A673 (cell line): ENCODE measurements around the gene HDDC3. TPM values are rescaled to one million over a fixed set of nuclear protein-coding genes. Genes with fewer than 3 reads are reported as not detected.
A peak's percentile ranks its signal among the peaks of the same experiment; 100 is the strongest.

Experiments used
- BruUV-seq: library from RNA; stranded (reverse); fragments of 400-500 nt; replicated peaks from 2 replicates; lab custom pipeline; 2021; lab: Mats Ljungman, UMichigan
- CTCF ChIA-PET: fragments of 300-600 bp; sonication (Branson Sonifier 250); formaldehyde crosslinking; loops from one replicate; lab custom pipeline; 2022; ENCODE audit warnings: antibody characterized with exemption; lab: Charles Lee
- POLR2A ChIA-PET: fragments of 300-600 bp; sonication (Branson Sonifier 250); formaldehyde crosslinking; loops from one replicate; lab custom pipeline; 2022; ENCODE audit warnings: antibody characterized with exemption; ENCODE audit not compliant: low non-redundant PET; lab: Charles Lee
- DNase-seq: peaks from one replicate; pipeline ENCODE4 v3.0.0-alpha.2; 2015; ENCODE audit warnings: low spot score
- H3K27ac ChIP-seq: fragments of 200-600 bp; sonication (generic); 2 replicates; pipeline ENCODE4 v1.5.1; 2016; ENCODE audit warnings: mixed run types, low read depth, mild to moderate bottlenecking, mixed read lengths, antibody characterized with exemption, low read length; ENCODE audit not compliant: poor library complexity, severe bottlenecking
- H3K27me3 ChIP-seq: fragments of 200-600 bp; sonication (generic); replicated peaks from 2 replicates; pipeline ENCODE4 v1.6.1; 2017; ENCODE audit warnings: mixed run types, low read depth, mild to moderate bottlenecking, mixed read lengths, antibody characterized with exemption, low read length; ENCODE audit not compliant: insufficient read depth, poor library complexity
- H3K36me3 ChIP-seq: fragments of 200-600 bp; sonication (generic); 2 replicates; pipeline ENCODE4 v1.6.1; 2016; ENCODE audit warnings: mixed run types, mild to moderate bottlenecking, mixed read lengths, antibody characterized with exemption, low read length; ENCODE audit not compliant: insufficient read depth, poor library complexity, severe bottlenecking
- H3K4me1 ChIP-seq: fragments of 200-600 bp; sonication (generic); 2 replicates; pipeline ENCODE4 v1.6.1; 2017; ENCODE audit warnings: mixed run types, mild to moderate bottlenecking, mixed read lengths, antibody characterized with exemption, low read length; ENCODE audit not compliant: insufficient read depth, poor library complexity, severe bottlenecking
- H3K4me3 ChIP-seq: fragments of 200-600 bp; sonication (generic); 2 replicates; pipeline ENCODE4 v1.5.1; 2016; ENCODE audit warnings: low read depth, mixed run types, mild to moderate bottlenecking, mixed read lengths, low read length; ENCODE audit not compliant: poor library complexity, severe bottlenecking
- H3K9me3 ChIP-seq: fragments of 200-600 bp; sonication (generic); 2 replicates; pipeline ENCODE4 v1.6.1; 2016; ENCODE audit warnings: mixed run types, low read depth, mild to moderate bottlenecking, mixed read lengths, antibody characterized with exemption, low read length; ENCODE audit not compliant: poor library complexity, severe bottlenecking
- CTCF ChIP-seq: fragments of 300-800, 200-600 bp; sonication (generic); conservative IDR thresholded peaks from 2 replicates; pipeline ENCODE4 v1.5.1; 2017; ENCODE audit warnings: low read depth, mild to moderate bottlenecking, antibody characterized with exemption, low read length, moderate library complexity, mixed read lengths
- EZH2 ChIP-seq: fragments of 200-600 bp; sonication (generic); IDR thresholded peaks from 2 replicates; pipeline ENCODE4 v1.6.1; 2017; ENCODE audit warnings: borderline replicate concordance, low read depth, mild to moderate bottlenecking, mixed read lengths, antibody characterized with exemption, low read length; ENCODE audit not compliant: poor library complexity, severe bottlenecking
- intact Hi-C: fragments of 100-400 bp; cut with micrococcal nuclease; formaldehyde crosslinking; loops from one replicate; pipeline ENCODE4 v1.10.0; 2022; ENCODE audit not compliant: unreplicated experiment
- total RNA-seq: library from RNA; stranded (reverse); gene quantifications from 2 replicates; pipeline ENCODE4 v1.2.3, GENCODE V29; 2021

The HDDC3 gene
- total RNA-seq, 1 experiment from 2014 or later, result 23.9 TPM

GRCh38 chr15:90883526-90883975 lies 48.8 kb downstream of the HDDC3 start:
- H3K27me3 ChIP-seq, result no peaks in the 10 kb centered on the region
- no peaks in the 10 kb centered on the region for H3K4me1 ChIP-seq
- BruUV-seq, result no TSS peak
- POLR2A ChIA-PET, result no interaction called here
- H3K36me3 ChIP-seq, result peaks cover 25% of the 10 kb centered on the region
- no peak overlapping the region for H3K4me3 ChIP-seq
- peak overlapping the region; percentile 42 for H3K27ac ChIP-seq
- intact Hi-C loops, result no loop called here
- CTCF ChIA-PET, result no interaction called here
- TF ChIP-seq EZH2, result no peak
- no peak for TF ChIP-seq CTCF
- no peaks in the 10 kb centered on the region for H3K9me3 ChIP-seq
- no peak for DNase-seq

- no peak overlapping the region for H3K4me3 ChIP-seq
- ChIA-PET CTCF (no interaction called here), POLR2A (no interaction called here)
- DNase-seq, result no peak
- TF ChIP-seq CTCF, result no peak
- TF ChIP-seq EZH2, result no peak
- TSS peak; percentile 50 for BruUV-seq
- H3K36me3 ChIP-seq, result peaks cover 29% of the 10 kb centered on the region
- no peaks in the 10 kb centered on the region for H3K4me1 ChIP-seq
- H3K27me3 ChIP-seq, result no peaks in the 10 kb centered on the region
- no peaks in the 10 kb centered on the region for H3K9me3 ChIP-seq
- intact Hi-C loops, result no loop called here
- H3K27ac ChIP-seq, result peak overlapping the region; percentile 42
Measured at GRCh38 chr15:90882781-90883525, 49.4 kb downstream of the HDDC3 start.

GRCh38 chr15:90881978-90882721 lies 50.2 kb downstream of the HDDC3 start:
- TF ChIP-seq EZH2 (no peak), CTCF (no peak)
- ChIA-PET POLR2A (no interaction called here), CTCF (no interaction called here)
- Histone ChIP-seq H3K36me3 (peaks cover 36% of the 10 kb centered on the region), H3K27ac (no peak overlapping the region), H3K9me3 (no peaks in the 10 kb centered on the region), H3K27me3 (no peaks in the 10 kb centered on the region), H3K4me3 (no peak overlapping the region), H3K4me1 (no peaks in the 10 kb centered on the region)
- intact Hi-C loops, result no loop called here
- DNase-seq, result no peak
- no TSS peak for BruUV-seq
